ENCODE measurements around the gene ZNF831.

Gene ZNF831

DNA sequence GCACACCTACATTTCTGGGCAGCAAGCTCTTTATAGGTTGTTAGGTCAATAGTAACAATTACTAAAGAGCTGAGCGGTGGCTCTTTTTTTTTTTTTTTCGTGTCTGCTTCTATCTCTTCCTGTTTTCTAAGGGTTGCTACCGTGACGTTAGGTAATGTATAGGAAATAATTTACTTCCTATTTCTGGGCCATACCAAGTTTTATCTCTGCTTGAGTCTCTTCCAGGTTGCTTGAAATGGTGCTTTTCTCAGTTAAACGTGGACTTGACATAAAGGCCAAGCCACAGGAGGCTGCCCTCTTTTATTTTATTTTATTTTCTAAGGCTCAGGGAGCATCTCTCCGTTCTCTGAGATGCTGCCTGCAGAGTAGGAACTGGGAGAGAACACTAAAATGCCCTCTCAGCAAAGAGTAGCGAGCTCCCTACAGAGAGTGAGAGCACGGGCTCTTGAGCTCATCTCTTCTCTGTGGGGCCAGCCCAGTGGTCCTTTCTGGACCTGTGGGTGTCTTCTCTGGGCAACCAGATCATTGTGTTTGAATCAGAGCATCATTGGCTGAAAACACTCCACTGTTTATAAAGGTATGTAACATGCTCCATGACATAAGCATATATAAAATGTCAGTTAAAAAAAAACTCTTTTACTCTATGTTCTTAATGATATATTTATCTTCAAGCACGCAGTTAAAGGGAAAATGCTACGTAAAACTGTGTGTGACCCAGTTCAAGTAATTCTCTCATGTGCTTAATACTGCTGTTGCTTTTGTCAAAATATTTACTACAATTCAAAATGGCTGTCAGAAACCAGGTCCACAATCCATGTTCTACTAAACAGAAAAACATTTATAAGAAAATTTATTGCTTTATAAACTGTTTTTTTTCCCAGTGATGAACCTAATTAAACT lies at the start of gene ZNF831:
Gene ZNF831 (plus strand): TSS at position 191 of the 900 bp plus-strand sequence. CDS start 27,199 bp downstream, outside the sequence.
- no peak for DNase-seq (ENCODE audit: low read depth, low spot score)
- no peak within 1 kb of the TSS for H3K27ac ChIP-seq

DNA sequence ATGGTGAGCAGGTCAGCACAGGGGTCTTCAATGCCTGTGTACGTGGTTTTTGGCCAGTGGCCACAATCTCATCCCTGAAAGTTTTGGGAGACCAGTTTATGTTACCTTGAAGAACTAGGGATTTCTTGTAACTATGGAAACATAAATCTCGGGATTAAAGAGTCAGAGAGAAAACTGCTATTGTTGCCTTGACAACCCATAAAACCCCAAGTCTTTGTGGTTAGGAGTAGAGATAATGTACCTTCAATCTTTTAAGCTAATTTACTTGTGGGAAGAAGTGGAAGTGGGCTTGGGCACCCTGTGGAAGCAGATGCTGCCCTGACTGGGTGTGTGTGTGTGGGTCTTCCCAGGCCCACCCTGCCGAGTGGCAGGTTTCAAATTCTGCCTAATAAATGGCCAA lies 46.1 kb upstream of the ZNF831 start:
- no peak for DNase-seq (ENCODE audit: low read depth, low spot score)

DNA sequence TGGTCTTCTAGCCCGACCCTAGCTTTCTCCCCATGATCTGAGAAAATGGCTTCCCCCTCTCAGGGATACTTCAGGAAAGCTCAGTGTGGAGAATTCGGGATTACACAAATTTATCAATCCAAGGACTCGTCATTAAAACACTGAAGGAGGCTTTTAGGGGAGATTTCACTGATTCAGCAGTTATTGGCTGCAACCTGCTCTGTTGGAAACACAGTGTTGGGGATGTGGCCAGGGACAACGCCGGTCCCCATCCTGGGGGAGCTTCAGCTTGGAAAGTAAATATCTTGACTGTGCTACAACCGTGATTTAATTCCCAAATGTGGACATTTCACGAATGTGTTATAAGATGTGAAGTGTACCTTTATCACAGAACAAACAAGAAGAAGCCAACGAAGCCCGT lies 44.8 kb upstream of the ZNF831 start:
- no peak for DNase-seq (ENCODE audit: low read depth, low spot score)

More for the DNA sequence above, 46.1 kb upstream of the ZNF831 start:
- no peak overlapping the region for H3K27ac ChIP-seq

DNA sequence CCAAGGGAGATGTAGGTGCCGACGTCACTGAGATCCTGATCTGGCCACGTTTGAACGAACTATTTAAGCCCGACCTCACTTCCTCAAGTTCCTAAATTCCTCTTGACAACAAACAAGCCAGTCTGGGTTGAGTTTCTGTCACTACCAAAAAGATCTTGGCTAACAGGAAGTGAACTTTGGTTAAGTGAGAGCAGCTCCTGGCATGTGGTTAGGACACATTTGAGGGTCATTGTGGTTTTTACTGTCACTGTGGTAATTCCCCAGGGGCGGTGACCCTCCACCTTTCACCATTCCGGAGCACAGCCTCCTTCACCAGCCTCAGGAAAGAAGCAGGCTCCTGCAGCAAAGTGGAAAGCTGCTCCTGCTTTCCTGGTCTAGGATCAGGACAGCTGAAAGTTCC lies 43.1 kb upstream of the ZNF831 start:
- DNase-seq (ENCODE audit: low read depth, low spot score) = no peak
- no peak overlapping the region for H3K27ac ChIP-seq

More for the DNA sequence above, 44.8 kb upstream of the ZNF831 start:
- H3K27ac ChIP-seq = no peak overlapping the region

DNA sequence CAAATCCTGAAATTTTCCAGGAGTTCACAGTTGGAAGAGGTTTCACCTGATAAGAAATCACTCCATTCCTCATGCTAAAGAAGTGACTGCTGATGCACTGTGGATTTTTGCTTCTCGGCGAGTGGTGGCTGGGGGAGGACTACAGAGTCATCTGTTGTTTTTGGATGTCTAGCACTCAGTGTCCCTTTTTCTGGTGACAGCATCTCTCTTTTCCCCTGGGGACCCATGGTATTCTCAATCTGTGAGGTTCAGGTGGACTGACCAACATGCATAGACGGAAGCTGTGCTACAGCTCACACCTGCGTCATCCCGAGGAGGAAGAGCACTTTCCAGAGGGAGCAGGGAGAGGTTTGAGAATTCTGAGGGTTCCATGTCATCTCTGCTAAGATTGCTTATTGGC lies 42.7 kb upstream of the ZNF831 start:
- no peak overlapping the region for H3K27ac ChIP-seq
- no peak for DNase-seq (ENCODE audit: low read depth, low spot score)

DNA sequence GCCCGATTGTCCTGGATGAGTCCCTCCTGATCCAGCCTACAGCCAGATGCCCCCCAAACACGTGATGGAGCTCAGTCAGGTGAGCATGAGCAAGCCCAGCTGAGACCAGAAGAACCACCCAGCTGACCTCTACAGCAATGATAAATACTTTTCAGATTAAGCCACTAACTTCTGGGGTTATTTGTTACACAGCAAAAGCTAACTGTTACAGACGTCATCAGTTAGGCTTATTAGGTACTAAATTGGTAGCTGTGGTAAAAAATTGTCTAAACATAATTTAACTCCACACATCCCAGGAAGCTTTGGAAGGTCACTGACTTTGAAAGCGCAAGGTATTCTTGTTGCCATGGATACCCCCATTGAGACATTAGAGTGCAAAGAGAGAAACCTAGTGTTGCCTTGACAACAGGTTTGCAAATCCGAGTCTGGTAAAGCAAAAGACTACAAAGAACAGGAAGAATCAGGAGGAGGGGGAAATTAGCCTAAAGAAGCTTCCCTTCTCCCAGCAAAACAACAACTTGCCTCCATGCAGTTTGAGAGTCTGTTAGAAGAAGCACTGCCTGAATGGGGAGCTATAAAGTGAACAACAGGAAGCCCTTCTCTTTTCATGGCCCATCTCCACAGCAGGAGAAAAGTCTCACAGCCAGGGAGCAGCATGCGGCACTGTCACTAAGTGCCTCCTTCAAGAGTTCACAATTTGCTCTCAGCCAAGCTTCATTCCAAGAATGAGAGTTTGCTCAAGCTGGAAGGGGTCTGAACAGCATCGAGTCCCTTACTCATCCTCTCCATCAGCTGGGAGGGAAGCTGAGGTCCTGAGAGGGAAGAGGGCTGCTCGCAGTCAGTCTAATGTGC lies 41.7 kb upstream of the ZNF831 start:
- no peak overlapping the region for H3K27ac ChIP-seq
- DNase-seq (ENCODE audit: low read depth, low spot score) = no peak

DNA sequence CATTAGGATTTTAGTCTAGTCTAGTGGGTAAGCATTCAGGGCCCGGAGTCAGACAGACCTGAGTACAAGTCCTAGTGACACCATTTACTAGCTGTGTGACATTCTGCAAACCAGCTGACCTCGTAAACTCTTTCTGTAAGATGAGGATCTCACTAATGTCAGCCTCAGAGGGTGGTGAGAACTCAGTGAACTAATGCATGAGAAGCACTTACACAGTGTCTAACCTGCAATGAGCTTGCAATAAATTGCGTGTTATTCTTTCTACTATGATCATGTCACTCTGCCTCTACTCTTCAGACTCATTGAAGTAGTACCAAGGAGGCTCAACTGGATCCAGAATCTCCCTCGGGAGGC lies 41.1 kb upstream of the ZNF831 start:
- H3K27ac ChIP-seq = no peak overlapping the region
- DNase-seq (ENCODE audit: low read depth, low spot score) = no peak

DNA sequence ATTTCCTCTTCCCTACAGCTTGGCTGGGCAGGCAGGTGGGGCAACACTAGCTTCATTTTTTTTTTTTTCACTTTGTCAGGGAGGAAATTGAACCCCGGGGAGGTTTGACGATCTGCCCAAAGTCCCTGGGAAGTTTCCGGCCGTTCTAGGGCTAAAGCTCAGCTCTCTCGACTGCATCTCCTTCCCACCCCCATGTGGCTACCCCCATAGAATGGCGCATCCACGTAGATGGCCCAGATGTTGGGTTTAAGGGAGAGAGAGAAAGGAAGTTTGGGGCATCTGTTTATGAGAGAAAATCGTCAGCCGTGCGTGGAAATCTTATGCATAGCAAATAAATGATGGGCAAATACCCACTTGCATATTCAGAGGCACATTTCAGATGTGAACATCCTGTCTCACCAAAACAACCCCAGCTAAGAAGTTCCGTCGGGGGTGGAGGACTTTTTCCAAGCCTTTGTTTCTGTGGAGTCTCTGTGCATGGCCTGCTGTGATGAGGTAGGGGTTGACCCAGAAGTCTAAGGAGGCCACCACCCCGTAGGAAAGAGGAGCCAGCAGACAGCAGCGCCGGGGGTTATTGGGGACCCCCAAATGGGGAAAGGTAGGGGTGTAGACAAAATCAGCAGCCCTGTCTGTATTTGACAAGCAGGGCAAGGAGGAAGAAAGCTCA lies 40.5 kb upstream of the ZNF831 start:
- DNase-seq (ENCODE audit: low read depth, low spot score) = no peak
- H3K27ac ChIP-seq = no peak overlapping the region

DNA sequence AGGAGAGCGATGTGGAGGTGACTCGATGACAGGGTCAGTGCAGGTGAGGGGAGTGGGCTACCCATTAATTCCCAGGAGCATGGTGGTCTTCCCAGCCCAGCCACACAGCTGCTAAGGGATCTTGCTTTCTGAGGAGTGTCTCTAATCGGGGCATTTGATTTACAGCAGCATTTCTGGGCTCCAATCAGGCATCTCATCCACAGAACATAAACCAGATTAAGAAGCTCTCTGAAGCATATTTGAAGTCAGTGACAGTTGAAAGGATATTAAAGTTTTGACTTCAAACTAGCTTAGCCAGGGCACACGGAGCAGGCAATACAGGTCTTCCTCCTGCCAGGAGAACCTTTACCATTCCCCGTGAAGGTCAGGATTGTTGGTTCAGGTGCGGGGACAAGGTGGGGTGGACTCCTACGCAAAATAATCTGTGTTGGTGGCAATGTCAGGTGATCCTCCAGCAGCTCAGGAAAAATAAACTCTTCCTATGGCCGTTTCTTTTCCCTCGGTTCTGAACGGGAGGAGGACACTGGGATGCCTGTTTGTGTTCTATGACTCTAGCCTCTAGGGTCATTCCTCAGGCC lies 39.9 kb upstream of the ZNF831 start:
- no peak overlapping the region for H3K27ac ChIP-seq
- no peak for DNase-seq (ENCODE audit: low read depth, low spot score)

DNA sequence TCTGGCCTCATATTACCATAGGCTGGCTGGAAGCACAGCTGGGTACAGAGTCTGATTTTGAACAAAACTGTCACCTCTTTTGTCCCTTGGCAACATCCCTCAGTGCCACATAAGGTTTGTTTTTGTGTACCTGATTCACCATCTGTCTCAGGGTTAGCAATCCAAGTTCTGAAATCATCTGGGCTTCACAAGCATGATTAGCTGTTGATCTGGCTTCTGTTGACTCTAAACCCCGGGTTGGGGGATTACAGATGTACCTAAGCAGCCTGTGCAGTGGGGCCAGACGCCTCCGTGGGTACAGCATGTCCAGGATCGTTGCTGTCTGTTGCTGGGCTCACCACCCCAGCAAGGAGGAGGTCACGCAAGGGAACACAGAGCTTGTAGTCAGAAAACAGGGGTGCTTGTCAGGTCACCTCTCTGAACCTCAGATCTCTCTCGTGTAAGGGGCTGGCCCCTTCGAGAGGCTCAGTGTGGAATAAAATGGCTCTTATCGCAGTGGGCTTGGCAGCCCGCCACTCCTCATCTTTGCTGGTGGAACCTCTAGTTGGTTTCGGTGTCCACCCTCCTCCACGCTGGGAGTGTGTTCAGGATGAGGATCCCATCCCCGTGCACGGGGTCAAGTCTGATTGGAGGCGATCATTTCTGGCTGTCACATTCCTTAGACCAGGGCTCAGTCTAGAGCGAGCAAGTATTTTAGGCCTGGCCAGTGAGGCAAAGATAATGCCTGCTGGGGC lies 39.2 kb upstream of the ZNF831 start:
- no peak for DNase-seq (ENCODE audit: low read depth, low spot score)
- no peak overlapping the region for H3K27ac ChIP-seq

DNA sequence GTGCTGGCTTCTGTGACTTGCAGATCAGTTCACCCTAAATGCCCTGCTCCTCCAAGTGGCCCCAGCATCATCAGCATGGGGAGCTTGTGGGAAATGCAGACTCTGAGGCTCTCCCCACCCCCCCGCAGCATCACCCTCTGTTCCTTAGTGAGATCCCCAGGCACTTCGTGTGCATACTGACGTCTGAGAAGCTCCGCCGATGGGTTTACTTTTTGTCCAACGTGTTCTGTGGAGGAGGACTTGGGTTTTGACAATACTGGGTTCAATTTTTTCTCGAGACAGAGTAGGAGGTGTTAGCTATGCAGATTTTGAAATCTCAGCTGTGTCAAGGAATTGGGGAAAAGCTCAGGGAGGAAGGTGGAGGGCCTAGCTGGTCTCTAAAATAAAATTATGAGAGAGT lies 38.3 kb upstream of the ZNF831 start:
- no peak for DNase-seq (ENCODE audit: low read depth, low spot score)
- H3K27ac ChIP-seq = no peak overlapping the region

DNA sequence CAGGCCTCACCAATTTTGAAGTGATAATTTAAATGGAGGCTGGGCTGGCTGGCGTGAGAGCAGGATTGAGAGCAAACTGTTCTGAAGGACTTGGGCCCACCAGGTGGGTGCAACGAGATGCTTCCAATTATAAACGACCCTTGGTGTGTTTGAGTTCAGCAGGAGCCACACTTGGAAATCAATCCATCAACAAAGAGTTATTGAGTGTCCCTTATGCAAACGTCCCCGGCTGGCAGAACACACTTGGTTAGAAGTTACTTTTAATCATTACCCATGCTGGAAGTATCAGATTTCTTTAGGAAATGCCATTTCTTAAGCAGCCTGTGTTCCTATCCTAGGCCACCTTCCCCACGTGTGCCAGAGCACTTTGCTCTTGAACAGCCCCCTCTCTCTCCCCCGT lies 37.8 kb upstream of the ZNF831 start:
- no peak overlapping the region for H3K27ac ChIP-seq
- no peak for DNase-seq (ENCODE audit: low read depth, low spot score)

DNA sequence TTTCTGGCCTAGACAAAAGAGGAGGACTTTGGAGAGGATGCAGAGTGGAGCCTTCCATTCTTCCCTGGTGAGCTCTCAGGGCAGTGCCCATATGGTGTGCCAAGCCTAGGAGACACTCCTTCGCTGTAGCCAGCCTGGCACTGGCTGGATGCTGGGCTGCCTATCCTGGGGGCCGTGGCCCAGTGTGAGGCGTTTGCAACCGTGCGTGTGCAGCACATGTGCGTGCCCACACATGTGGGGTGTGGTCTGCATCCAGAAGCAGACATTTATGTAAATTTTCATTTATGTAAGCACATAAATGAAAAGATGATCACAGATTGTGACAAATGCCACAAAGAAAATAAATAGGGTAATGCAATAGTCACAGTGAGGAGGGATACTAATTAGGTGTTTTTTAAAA lies 35.8 kb upstream of the ZNF831 start:
- H3K27ac ChIP-seq = no peak overlapping the region
- no peak for DNase-seq (ENCODE audit: low read depth, low spot score)

DNA sequence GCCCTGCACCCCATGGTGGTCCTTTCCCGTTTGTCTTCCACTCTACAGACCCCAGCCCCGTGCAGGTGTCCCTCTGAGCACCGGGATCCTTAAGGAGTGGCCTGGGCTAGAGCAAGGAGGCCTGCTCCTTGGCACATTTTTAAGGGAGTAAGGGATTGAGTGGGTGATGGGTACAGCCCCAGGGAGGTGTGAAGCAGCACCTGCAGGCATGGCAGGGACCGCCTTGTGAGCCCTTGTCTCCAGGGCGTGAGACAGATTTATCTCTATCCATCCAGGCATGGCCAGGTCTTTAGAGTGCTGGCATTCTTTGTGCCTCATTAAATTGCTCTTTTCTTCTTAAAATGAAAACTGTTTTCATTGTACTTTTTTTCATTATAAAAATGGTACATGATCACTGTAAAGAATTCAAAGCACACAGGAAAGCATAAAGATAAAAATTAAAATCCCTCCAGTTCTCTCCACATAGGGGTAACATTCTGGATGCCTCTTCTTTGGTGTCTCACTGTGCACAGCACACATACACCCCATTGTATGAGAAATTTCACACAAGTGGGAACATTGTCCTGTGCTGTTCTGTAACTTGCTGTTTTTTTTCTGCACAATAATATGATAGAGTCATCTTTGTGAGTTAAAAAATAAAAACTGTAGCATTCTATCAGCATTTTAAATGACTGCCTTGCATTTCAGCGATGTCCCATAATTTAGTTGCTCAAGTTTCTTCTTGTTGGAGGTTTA lies 31.9 kb upstream of the ZNF831 start:
- H3K27ac ChIP-seq = no peak overlapping the region

DNA sequence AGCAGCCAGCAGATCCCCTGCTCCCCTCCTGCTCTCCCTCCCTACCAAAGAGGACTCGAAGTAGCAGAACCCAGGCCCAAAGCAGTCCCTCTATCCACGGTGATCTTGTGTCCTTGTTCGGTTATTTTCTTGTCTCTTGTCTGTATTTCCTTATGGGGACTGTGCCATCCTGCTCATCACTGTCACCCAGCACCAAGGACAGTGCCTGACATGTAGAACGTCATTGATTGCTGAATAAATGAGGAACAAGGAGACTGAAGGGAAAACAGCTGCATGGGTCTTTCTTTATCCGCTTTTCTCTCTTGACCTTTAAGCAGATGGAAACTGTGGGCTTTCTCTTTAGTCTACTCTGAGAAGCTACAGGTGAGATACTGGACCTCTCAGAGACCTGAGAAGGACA lies 29.4 kb upstream of the ZNF831 start:
- DNase-seq (ENCODE audit: low read depth, low spot score) = no peak
- no peak overlapping the region for H3K27ac ChIP-seq

More for the DNA sequence above, 31.9 kb upstream of the ZNF831 start:
- DNase-seq (ENCODE audit: low read depth, low spot score) = no peak

DNA sequence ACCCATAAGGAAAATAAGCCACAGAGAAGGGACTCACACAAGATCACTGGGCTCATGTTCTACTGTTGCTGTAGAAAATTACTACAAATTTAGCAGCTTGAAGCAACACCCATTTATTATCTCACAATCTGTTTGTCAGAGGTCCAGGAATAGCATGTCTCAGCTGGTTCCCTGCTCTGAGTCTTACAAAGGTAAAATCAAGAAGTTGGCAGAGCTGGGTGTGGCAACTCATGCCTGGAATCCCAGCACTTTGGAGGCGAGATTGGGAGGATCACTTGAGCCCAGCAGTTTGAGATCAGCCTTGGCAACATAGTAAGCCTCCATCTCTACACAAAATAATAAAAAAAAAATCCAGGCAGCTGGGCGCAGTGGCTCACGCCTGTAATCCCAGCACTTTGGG lies 28.5 kb upstream of the ZNF831 start:
- no peak overlapping the region for H3K27ac ChIP-seq
- DNase-seq (ENCODE audit: low read depth, low spot score) = peak; percentile 24

DNA sequence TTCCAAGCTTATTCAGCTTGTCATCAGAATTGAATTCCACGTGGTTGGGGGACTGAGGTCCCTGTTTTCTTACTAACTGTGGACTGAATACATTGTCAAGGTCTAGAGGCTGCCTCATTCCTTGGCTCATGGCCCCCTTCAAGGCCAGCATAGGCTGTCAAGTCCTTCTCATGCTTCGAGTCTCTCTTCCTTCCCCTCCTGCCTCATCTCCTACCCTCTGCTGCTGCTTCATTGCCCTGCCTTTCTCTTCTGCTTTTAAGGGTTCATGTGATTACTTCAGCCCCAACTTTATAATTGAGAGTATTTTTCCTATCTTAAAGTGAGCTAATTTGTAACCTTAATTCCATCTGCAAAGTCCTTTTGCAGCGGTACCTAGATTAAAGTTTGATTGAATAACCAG lies 27.6 kb upstream of the ZNF831 start:
- no peak for DNase-seq (ENCODE audit: low read depth, low spot score)
- no peak overlapping the region for H3K27ac ChIP-seq

DNA sequence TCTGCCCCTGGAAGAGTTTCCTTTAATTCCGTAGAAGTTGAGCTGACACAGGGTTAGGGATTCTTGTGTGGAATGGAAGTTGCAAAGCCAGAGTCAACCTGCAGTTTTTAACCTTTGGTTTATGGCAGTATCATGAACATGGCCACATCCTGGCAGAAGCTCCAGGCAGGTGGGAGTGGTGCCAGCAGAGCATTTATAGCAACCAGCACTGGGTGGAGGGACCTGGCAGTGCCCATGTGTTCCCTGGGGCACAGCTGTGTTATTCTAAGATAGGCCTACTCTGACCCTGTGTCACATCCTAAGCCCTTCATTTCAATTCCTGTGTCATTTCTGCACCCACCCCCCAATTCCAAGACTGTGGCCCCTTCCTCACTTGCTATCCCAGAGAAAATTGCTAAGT lies 26.1 kb upstream of the ZNF831 start:
- no peak overlapping the region for H3K27ac ChIP-seq
- no peak for DNase-seq (ENCODE audit: low read depth, low spot score)

DNA sequence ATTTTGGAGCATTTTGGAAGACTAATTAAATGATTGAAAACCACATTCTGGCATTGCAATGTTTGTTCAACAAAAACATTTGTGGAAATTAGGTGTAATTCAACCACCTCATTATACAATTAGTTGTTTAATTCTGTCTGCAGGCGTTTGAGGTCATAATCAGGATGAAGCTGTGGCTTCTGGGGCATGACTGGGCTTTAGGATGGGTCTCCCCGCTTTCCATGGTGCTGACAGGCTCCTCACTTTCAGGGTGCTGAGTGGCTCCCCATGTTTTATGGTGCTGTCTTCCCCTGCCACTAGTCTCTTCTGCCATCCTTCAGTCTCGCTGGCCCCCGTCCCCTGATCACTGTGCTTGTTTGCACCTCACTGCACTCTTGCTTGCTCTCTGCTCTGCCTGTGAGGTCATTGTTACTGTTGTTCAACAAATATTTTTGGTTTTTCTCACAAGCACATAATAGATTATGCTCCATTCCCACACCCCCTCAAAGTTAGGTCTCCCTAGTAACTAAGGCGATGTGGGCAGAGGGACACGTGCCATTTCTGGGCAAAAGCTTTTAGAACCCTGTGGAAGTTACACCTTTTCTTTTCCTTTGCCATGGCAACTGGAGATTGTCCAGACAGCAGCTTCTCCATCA lies 25.4 kb upstream of the ZNF831 start:
- H3K27ac ChIP-seq = no peak overlapping the region
- no peak for DNase-seq (ENCODE audit: low read depth, low spot score)
